ENCODE results near the gene ABCC8.

GRCh38 chr11:17392872-17393271, 83.8 kb downstream of the ABCC8 start:
- TF ChIP-seq POLR2A (IDR thresholded peaks at IDR 0.05), result no peak
- no peak for TF ChIP-seq CTCF (IDR thresholded peaks at IDR 0.05)
